Neural cell (in vitro differentiated cells): ENCODE results near the gene LRCH4.

Experiments
- RAD21 ChIP-seq: fragments of 450-650 bp; conservative IDR thresholded peaks from 2 replicates; pipeline ENCODE4 v1.6.1; 2014; ENCODE audit warnings: antibody characterized with exemption, mild to moderate bottlenecking, moderate library complexity
- TF ChIP-seq, protein P1 (sequence below): fragments of 450-650 bp; IDR thresholded peaks from 2 replicates; pipeline ENCODE4 v1.5.1; 2014; ENCODE audit warnings: antibody characterized with exemption, mild to moderate bottlenecking, moderate library complexity; ENCODE audit not compliant: poor library complexity, severe bottlenecking

GRCh38 chr7:100553032-100553431 lies 32.9 kb downstream of the LRCH4 start:
- TF ChIP-seq, protein P1, sequence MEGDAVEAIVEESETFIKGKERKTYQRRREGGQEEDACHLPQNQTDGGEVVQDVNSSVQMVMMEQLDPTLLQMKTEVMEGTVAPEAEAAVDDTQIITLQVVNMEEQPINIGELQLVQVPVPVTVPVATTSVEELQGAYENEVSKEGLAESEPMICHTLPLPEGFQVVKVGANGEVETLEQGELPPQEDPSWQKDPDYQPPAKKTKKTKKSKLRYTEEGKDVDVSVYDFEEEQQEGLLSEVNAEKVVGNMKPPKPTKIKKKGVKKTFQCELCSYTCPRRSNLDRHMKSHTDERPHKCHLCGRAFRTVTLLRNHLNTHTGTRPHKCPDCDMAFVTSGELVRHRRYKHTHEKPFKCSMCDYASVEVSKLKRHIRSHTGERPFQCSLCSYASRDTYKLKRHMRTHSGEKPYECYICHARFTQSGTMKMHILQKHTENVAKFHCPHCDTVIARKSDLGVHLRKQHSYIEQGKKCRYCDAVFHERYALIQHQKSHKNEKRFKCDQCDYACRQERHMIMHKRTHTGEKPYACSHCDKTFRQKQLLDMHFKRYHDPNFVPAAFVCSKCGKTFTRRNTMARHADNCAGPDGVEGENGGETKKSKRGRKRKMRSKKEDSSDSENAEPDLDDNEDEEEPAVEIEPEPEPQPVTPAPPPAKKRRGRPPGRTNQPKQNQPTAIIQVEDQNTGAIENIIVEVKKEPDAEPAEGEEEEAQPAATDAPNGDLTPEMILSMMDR: no peak
- TF ChIP-seq RAD21: no peak
